Left colon (tissue), 2 donors: Measurements from ENCODE around the gene RUNX1. TPM values are rescaled to one million over a fixed set of nuclear protein-coding genes. Genes with fewer than 3 reads are reported as not detected.
A peak's percentile ranks its signal among the peaks of the same experiment; 100 is the strongest.

Experiments used
- ATAC-seq: fragments of 200-7000 bp; cut with Tn5 transposase; one replicate; pipeline ENCODE4 v1.9.1; 2020; ENCODE audit warnings: mild to moderate bottlenecking, moderate library complexity
- DNase-seq, 2 donors: peaks; one replicate each; pipeline ENCODE4 v3.0.0-alpha.2; 2020
- intact Hi-C, 2 donors: fragments of 100-400 bp; cut with DNase I in 1 of 2; cut with micrococcal nuclease in 1 of 2; formaldehyde crosslinking; loops; one replicate each; pipeline versions ENCODE4 v1.11.2 to v1.14.0; 2022; cut with DNase I, micrococcal nuclease
- total RNA-seq, 2 donors: library from RNA; stranded (reverse); fragmentation: NEBNext Ultra II Directional; extraction: Animal tissue kit (Norgen Biotek cat#: 25700); gene quantifications; one replicate each; pipeline ENCODE4 v1.2.1, GENCODE V29; 2021
- donor health status: DM: no; HTN: no; CAD: no.
- donor health status: DM: yes; HTN: yes; CAD: no.

RUNX1 gene
- total RNA-seq, 2 donors from 2014 or later = 17.7 to 25.8 TPM

GRCh38 chr21:34782506-34783360 lies 266.4 kb downstream of the RUNX1 start:
- ATAC-seq (no peak), DNase-seq (no peak)
- intact Hi-C loops = no loop called here

DNA sequence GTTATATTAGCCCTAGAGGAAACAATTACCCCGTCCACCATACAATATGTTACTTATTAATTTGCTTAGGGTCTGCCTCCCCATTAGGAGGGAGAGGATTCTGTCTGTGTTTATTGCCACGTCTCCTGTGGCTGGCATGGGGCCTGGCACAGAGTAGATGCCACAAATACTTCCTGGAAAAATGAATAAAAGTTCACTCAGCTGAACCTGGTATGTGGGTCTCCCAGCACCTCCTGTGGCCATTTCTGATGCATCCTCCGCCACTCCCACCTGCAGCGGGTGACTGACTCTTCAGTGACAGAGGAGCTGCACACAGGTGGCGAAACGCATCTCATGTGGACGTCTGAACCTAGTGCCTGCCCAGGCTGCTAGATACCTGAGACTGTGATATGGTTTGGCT lies 267.6 kb downstream of the RUNX1 start:
- DNase-seq (no peak), ATAC-seq (no peak)
- intact Hi-C loops = no loop called here

DNA sequence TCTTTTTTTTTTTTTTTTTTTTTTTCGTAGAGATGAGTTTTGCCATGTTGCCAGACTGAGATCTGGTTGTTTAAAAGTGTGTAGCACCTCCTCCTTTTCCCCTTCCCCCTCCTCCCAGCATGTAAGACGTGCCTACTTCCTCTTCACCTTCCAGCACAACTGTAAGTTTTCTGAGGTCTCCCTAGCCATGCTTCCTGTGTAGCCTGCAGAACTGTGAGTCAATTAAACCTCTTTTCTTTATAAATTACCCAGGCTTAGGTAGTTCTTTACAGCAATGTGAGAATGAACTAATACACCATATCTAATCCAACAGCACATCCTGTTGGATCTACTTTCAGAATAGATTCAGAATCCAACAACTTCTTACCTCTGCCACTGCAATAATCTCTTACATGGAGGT lies 269.2 kb downstream of the RUNX1 start:
- ATAC-seq (no peak), DNase-seq (no peak)
- intact Hi-C loops = no loop called here

DNA sequence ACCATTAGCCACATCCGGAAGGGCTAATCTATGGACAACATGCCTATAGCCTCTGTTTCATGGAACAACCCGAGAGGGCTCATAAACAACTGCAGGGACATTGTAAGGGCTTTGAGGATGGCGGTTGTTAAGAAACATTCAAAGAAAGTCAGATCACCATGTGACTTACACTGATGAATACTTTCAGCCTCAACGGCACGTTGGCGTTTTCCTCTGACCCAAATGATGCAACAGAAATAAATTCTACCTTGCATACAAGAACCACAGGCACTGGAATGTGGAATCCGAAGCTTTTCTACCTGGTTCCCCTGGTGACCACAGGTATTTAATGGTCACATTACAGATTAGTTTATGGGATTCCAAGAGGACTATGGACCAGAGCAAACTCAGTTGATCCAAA lies 273.3 kb downstream of the RUNX1 start:
- DNase-seq (no peak), ATAC-seq (no peak)
- intact Hi-C loops = no loop called here

- no peak for ATAC-seq
- DNase-seq = no peak
- intact Hi-C loops = no loop called here
These were observed 274.4 kb downstream of the RUNX1 start for GRCh38 chr21:34774750-34775149.

DNA sequence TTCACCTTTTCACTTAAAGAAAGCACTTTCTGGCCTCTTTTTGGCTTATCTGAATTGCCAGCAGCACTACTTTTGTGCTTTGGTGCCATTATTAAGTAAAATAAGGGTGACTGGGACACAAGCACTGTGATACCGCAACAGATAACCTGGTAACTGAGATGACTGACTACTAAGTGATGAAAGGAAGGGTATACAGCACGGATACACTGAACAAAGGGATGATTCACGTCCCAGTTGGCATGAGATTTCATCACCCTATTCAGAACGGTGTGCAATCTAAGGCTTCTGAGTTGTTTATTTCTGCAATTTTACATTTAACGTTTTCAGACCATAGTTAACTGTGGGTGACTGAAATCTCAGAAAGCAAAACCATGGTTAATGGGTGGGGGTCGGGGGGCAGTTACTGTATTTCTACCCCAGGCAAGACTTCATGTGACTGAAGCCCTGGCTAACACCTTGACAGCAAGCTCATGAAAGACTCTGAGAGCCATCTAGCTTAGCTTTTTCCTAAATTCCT lies 277.5 kb downstream of the RUNX1 start:
- intact Hi-C loops = no loop called here
- ATAC-seq = no peak
- DNase-seq = no peak

- ATAC-seq (no peak), DNase-seq (no peak)
- intact Hi-C loops = no loop called here
These were observed 278.5 kb downstream of the RUNX1 start for GRCh38 chr21:34770576-34770975.

- ATAC-seq = no peak
- intact Hi-C loops = no loop called here
- DNase-seq = no peak
These were observed 280.8 kb downstream of the RUNX1 start for GRCh38 chr21:34768326-34768725.

DNA sequence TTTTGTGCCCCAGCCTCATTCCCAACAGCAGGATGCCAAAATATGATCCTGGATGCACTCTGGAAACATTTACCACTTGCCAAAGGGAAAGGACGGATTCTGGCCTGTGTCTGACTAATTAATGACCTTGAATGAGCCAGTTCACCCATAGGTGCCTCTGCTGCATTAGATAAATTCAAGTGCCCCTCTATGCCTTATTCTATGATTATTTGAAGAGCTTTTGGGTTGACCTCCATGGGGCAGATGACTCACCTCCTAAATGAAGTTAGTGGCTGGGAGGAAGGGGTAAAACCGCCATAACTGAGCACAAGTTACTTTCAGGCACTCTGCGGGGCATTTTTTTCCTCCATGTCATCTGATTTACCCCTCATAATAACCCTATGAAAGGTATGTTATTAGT lies 282.2 kb downstream of the RUNX1 start:
- DNase-seq (no peak), ATAC-seq (no peak)
- intact Hi-C loops = no loop called here

DNA sequence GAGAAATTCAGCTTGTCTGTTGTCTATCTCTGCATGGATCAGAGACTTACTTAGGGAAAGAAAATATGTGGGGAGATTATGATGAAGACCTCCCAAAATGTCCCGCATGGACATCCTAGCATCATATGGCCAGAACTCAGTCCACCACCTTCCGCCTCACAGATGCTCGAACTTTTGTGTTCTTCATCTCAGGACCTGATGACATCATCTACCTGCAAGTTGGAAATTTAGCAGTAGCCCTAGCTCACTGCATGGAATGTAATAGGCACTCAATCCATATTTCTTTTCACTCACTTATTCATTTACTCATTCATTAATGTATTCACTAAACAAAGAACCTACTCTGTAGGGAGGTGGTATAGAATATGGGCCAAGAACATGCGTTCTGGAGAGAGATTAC lies 283.5 kb downstream of the RUNX1 start:
- ATAC-seq (no peak), DNase-seq (no peak)
- intact Hi-C loops = no loop called here

DNA sequence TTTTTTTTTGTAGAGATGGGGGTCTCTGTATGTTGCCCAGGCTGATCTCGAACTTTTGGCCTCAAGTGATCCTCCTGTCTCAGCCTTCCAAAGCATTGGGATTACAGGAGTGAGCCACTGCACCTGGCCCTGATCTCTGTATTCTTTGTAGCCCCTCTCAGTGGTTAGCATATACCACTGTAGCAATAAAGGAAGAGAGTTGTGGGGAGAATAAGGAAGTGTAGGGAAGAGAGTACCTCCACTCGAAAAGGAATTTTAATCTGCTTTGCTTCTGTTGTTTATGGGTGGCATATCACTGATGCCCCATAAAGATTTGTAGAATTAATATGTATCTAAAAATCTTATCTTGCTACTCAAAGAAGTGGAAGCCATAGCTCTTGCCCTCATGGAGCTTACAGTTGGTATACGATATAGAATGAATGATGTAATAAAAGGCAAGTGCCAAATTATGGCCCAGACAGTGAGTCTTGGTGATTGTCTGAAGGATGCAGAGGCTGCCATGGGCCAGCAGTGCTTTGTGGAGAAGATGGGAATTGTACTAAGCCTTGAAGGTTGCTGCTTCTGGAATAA lies 284.3 kb downstream of the RUNX1 start:
- DNase-seq (no peak), ATAC-seq (no peak)
- intact Hi-C loops = no loop called here

DNA sequence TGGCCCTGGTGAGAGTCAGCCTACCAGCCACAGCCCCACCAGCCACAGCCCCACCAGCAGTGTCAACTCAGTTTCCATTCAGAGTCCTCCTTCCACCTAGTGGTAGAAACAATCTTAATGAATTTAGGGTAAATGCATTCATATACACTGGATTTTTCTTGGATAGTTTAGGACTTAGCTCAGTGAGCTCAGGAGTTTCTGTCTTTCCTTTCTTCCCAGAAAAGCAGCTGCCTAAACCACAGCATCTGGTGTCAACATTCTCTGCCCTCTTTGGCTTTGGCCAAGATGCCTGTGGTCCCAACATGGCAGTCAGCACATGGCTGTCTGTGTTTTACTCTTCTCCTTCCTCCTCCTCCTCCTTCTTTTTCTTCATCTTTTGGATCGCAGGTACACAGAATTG lies 286.3 kb downstream of the RUNX1 start:
- DNase-seq = no peak
- ATAC-seq = no peak
- intact Hi-C loops = no loop called here

DNA sequence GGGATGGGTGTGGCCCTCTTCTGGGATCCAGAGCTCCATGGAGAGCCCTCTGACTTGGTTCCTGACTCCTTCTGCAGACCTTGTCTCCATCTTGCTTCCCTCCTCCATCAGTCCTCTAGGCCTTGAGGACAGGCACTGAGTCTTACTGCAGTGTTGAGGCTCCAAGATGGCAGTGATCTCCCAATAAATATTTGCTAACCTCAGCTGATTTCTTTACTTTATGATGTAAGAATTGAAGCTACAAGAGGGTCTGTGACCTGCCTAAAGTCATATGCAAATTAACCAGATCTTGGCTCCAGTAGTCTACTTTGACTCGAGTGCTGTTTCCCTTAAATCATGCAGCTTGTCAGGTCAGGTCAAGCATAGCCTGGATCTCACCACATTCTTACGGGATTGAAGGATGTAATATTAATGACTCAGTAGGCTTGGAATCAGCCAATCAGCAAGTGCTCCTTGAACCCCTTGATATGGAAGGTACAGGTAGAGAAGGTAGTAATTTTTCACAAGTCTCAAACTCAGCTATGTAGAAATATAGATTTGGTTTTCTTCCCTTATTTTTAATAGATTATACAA lies 287.3 kb downstream of the RUNX1 start:
- DNase-seq (no peak), ATAC-seq (no peak)
- intact Hi-C loops = no loop called here

DNA sequence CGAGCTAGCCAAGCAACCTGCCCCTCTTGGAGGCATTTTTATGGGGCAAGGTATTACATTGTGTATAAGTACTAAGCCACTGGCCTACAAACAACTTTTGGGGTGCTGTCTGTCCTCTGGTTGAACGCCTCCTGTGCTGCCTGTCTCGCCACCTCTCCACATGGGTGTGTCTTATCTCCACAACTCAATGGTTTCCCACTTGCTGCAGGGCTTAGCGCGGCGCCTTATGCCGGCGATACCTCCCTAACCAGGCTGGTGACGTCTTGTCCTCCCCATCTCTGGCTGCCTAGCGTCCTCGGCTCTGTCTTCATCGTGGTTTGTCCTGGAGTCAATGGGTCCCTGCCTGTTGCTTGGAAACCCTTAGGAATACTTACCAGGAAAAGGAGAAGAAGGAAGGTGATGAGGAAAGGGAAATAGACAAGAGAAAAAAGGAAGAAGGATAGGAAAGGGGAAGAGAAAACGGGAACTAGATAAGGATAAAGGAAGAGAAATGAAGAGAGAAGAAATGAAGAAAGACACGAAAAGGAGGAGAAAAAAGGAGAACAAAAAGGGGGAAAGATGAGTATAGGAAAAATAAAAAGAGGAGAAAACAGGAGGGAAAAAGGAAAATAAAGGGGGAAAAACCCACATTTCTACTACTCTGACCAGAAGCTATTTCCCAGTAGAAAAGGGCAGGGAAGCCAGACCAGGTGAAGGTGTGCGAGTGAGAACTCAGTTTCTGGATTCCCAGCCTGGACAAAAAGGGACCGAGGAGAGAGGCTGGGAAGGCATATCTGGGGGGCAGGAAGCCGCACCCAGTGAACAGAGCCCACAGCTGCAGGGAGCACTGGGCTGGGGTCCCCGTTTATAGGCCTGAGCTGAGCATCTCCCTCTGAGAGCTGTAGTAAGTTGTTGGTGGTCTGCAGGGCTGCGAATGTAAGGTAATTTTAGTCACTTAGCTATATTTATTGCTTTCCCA lies 294.1 kb downstream of the RUNX1 start:
- DNase-seq (no peak), ATAC-seq (no peak)
- intact Hi-C loops = no loop called here

GRCh38 chr21:34748862-34749261 lies 300.2 kb downstream of the RUNX1 start:
- intact Hi-C loops = loop anchor here in 1 of 2 donors (10.0 kb wide), 3 partner anchors 136 to 1086 kb away; no protein-coding TSS in a partner anchor
- DNase-seq (no peak), ATAC-seq (no peak)

DNA sequence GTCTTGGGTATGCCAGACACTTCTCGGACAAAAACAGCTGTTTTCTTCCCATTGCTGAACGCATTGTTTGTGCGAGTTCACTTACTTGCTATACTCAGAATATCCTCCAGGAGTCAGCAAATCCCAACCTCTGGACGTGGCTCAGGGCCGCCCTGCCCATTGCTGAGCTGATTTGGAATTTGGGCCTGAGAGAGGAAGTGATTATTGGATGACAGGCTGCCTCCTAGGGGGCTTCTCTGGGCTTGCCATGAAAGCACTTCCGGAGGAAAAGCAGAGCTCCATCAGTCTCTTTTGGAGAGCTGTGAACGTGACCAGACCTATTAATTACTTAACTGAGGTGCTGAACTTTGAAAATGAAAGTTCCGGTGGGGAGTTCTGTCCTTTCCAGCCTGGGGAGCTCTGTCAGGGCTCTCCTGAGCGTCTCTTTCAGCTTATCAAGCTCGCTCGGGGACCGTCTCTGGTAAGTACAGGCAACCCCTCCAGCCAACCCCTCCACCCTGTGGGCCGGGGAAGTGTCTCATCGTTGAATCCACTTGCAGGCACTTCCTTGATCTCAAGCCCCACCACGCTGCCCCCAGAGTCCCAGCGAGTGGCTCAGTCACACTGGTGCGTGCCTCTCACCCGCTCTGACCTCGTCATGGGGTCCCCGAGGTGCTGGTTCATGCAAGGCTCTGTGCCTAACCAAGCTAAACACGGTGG lies 303.4 kb downstream of the RUNX1 start:
- ATAC-seq (peak; percentile 95), DNase-seq (peak; percentile 48 to 60)
- intact Hi-C loops = loop anchor here in 1 of 2 donors (10.0 kb wide), 3 partner anchors 139 to 1089 kb away; no protein-coding TSS in a partner anchor

GRCh38 chr21:34744801-34745200 lies 304.3 kb downstream of the RUNX1 start:
- intact Hi-C loops = loop anchor here in 1 of 2 donors (10.0 kb wide), 3 partner anchors 140 to 1090 kb away; no protein-coding TSS in a partner anchor
- no peak for DNase-seq
- ATAC-seq = no peak

DNA sequence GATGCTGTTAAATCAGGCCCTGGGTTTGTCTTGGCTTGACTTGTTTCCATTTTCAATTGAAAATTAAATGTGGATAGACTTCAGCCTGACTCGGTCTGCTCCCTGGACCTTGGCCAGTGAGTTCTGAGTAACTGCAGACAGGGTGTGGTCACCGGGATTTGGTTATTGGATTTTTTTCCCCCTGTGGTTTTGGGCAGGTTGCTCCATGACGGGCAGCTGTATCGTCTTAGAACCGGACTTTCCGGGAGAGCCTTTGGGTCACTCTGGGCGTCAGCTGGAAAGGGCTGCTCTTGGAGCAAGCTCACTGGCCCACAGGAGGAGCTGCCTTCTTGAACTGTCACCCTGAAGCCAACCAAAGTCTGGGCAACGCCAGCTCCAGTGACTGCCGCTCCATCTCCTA lies 305.3 kb downstream of the RUNX1 start:
- DNase-seq = peak in 1 of 2 donors; percentile 28

More for the DNA sequence above, 305.3 kb downstream of the RUNX1 start:
- ATAC-seq = peak; percentile 57
- intact Hi-C loops = loop anchor here in 1 of 2 donors (10.0 kb wide), 3 partner anchors 141 to 1091 kb away; no protein-coding TSS in a partner anchor
